ENCODE measurements around the gene GRIK3.

GRIK3 gene

GRCh38 chr1:36905941-36906340, 128.4 kb downstream of the GRIK3 start:
- TF ChIP-seq CREB1 (IDR thresholded peaks at IDR 0.05; ENCODE audit: low read depth) (no peak), USF1 (IDR thresholded peaks at IDR 0.05) (no peak), EP300 (IDR thresholded peaks at IDR 0.05; ENCODE audit: borderline replicate concordance) (no peak), REST (IDR thresholded peaks at IDR 0.05; ENCODE audit: low read depth) (no peak), YY1 (IDR thresholded peaks at IDR 0.05; ENCODE audit: low read depth) (no peak), TCF12 (IDR thresholded peaks at IDR 0.05; ENCODE audit: low read depth) (no peak), TAF1 (IDR thresholded peaks at IDR 0.05; ENCODE audit: low read depth) (no peak), RAD21 (IDR thresholded peaks at IDR 0.05; ENCODE audit: low read depth) (no peak), FOXM1 (IDR thresholded peaks at IDR 0.05; ENCODE audit: borderline replicate concordance, low read depth) (no peak)

GRCh38 chr1:36900128-36900527, 134.2 kb downstream of the GRIK3 start:
- no peak for TF ChIP-seq TEAD4 (IDR thresholded peaks at IDR 0.05)
- no peak for TF ChIP-seq FOXM1 (IDR thresholded peaks at IDR 0.05; ENCODE audit: borderline replicate concordance, low read depth)
- no peak for TF ChIP-seq TAF1 (IDR thresholded peaks at IDR 0.05; ENCODE audit: low read depth)
- no peak for TF ChIP-seq USF1 (IDR thresholded peaks at IDR 0.05)
- no peak for TF ChIP-seq CREB1 (IDR thresholded peaks at IDR 0.05; ENCODE audit: low read depth)
- no peak for TF ChIP-seq EGR1 (IDR thresholded peaks at IDR 0.05)
- no peak for TF ChIP-seq NFIC (IDR thresholded peaks at IDR 0.05)
- TF ChIP-seq RAD21 (IDR thresholded peaks at IDR 0.05; ENCODE audit: low read depth): no peak
- TF ChIP-seq TCF12 (IDR thresholded peaks at IDR 0.05; ENCODE audit: low read depth): no peak
- no peak for TF ChIP-seq YY1 (IDR thresholded peaks at IDR 0.05; ENCODE audit: low read depth)
- no peak for TF ChIP-seq ZBTB7A (IDR thresholded peaks at IDR 0.05; ENCODE audit: low read depth)
- TF ChIP-seq CEBPB (IDR thresholded peaks at IDR 0.05): no peak

- TF ChIP-seq REST (IDR thresholded peaks at IDR 0.05; ENCODE audit: low read depth) (no peak), CEBPB (IDR thresholded peaks at IDR 0.05) (no peak), EGR1 (IDR thresholded peaks at IDR 0.05) (no peak), USF1 (IDR thresholded peaks at IDR 0.05) (no peak), NFIC (IDR thresholded peaks at IDR 0.05) (no peak), RAD21 (IDR thresholded peaks at IDR 0.05; ENCODE audit: low read depth) (no peak), MAX (IDR thresholded peaks at IDR 0.05) (no peak)
Measured at GRCh38 chr1:36894824-36895223, 139.5 kb downstream of the GRIK3 start.

- no peak for TF ChIP-seq TAF1 (IDR thresholded peaks at IDR 0.05; ENCODE audit: low read depth)
- TF ChIP-seq EGR1 (IDR thresholded peaks at IDR 0.05): no peak
- TF ChIP-seq YY1 (IDR thresholded peaks at IDR 0.05; ENCODE audit: low read depth): no peak
- TF ChIP-seq TEAD4 (IDR thresholded peaks at IDR 0.05): no peak
- no peak for TF ChIP-seq FOXM1 (IDR thresholded peaks at IDR 0.05; ENCODE audit: borderline replicate concordance, low read depth)
- TF ChIP-seq CREB1 (IDR thresholded peaks at IDR 0.05; ENCODE audit: low read depth): no peak
- TF ChIP-seq CEBPB (IDR thresholded peaks at IDR 0.05): no peak
- no peak for TF ChIP-seq REST (IDR thresholded peaks at IDR 0.05; ENCODE audit: low read depth)
- no peak for TF ChIP-seq MAX (IDR thresholded peaks at IDR 0.05)
- no peak for TF ChIP-seq EP300 (IDR thresholded peaks at IDR 0.05; ENCODE audit: borderline replicate concordance)
- no peak for TF ChIP-seq RAD21 (IDR thresholded peaks at IDR 0.05; ENCODE audit: low read depth)
- no peak for TF ChIP-seq NFIC (IDR thresholded peaks at IDR 0.05)
- no peak for TF ChIP-seq TCF12 (IDR thresholded peaks at IDR 0.05; ENCODE audit: low read depth)
- TF ChIP-seq ZBTB7A (IDR thresholded peaks at IDR 0.05; ENCODE audit: low read depth): no peak
Measured at GRCh38 chr1:36890776-36891175, 143.5 kb downstream of the GRIK3 start.
